GM12891 (cell line): ENCODE measurements around the gene PANX2.

ENCODE experiments used
- PAX5 ChIP-seq: IDR thresholded peaks from 2 replicates; pipeline ENCODE4 v1.6.1; 2011; ENCODE audit warnings: low read length, moderate library complexity, mild to moderate bottlenecking; ENCODE audit not compliant: insufficient read depth, severe bottlenecking
- POLR2A ChIP-seq: IDR thresholded peaks from 2 replicates; pipeline ENCODE4 v1.6.1; 2011; ENCODE audit warnings: low read depth, low read length, control low read depth
- POLR2AphosphoS5 ChIP-seq: IDR thresholded peaks from 2 replicates; pipeline ENCODE4 v1.6.1; 2011; ENCODE audit warnings: low read depth, low read length, control low read depth
- SPI1 ChIP-seq: IDR thresholded peaks from 2 replicates; pipeline ENCODE4 v1.6.1; 2011; ENCODE audit warnings: low read depth, low read length, control low read depth
- TAF1 ChIP-seq: IDR thresholded peaks from 2 replicates; pipeline ENCODE4 v1.6.1; 2011; ENCODE audit warnings: low read depth, low read length, control low read depth

DNA sequence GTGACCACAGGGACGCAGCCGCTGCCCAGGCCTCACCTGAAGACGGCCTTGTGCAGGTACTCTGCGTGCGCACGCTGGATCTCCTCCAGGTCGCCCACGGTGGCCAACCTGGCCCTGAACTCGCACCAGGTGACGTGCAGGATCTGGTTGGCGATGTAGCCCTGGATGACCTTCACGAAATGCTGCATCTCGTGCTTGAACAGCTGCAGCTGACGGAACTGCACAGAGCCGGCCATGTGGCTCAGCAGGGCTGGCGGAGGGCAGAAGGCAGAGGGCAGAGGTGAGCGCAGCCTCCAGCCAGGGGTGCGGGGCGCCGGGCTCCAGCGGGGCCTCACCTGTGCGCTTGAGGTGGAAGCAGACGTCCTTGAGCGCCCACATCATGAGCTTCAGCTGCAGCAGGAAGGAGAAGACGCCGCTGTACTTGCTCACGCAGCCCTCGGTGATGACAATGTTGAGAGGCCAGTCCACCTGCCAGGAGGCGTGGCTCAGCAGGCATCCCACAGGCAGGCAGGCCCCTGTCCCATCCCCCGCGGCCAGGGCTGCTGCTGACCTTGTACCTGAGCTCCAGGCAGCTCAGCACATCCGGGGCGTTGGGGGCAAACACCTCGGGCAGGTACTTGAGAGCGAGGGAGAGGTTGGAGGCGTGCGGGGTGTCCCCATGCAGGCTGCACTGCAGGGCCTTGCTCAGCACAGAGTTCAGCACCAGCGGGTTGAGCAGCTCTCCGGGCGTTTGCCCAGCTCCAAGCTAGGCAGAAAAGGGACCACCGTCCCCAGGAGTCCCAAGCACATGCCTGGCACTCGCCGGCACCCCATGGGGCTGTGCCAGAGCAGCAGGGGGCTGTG is 47.8 kb downstream of the PANX2 start:
- TF ChIP-seq POLR2AphosphoS5: no peak
- no peak for TF ChIP-seq POLR2A
- no peak for TF ChIP-seq SPI1
- no peak for TF ChIP-seq TAF1
- TF ChIP-seq PAX5: no peak
